Non-pigmented ciliary epithelial cell (primary cell): Measurements from ENCODE around the gene PITPNC1.
"Not testable (repeated sequence)": the region's sequence is repeated elsewhere in the genome, so short reads cannot be mapped to it uniquely, and the experiment has no call there.

Experiments used
- DNase-seq: peaks from one replicate; pipeline ENCODE4 v3.0.0-alpha.2; 2010; ENCODE audit warnings: low read depth

The PITPNC1 gene

GRCh38 chr17:67369676-67370075 lies 7.4 kb upstream of the PITPNC1 start:
- DNase-seq = no peak

- DNase-seq = no peak
Measured at GRCh38 chr17:67372751-67373150, 4.3 kb upstream of the PITPNC1 start.

DNA sequence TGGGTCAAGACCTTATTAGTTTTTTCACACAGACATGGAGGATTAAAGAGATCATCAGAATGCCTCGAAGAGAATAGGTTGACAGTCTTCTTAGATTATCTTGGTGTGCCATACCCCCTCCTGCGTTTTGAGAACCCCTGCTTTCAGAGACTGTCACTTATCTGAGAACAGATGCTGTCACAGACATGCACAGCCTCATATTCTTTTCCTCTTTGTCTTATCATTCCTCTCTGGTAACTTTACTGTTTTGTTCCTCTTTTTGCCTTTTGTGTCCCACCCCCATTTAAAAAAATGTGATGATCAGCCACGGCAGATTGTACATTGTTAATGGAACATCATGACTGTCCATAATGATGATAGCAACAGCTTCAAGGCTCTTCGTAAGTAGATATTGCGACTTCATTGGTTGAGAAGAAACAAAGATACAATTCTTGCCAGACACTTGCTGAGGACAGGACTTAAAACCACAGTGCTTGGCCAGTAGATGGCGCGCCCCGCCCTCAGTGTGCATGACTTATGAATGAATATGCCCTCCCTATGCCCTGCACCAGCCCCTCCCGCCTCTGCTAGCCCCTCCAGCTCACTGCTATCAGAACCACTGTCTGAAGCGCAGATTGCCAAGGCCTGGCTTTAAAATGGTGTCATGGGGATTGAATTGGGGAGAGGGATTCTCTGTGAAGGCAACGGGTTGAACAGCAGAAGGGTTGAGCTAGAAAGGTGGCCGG lies 2.6 kb upstream of the PITPNC1 start:
- no peak for DNase-seq

- DNase-seq = no peak
Measured at GRCh38 chr17:67375054-67375427, 2.0 kb upstream of the PITPNC1 start.

GRCh38 chr17:67375716-67376115 lies 1.4 kb upstream of the PITPNC1 start:
- no peak for DNase-seq

DNA sequence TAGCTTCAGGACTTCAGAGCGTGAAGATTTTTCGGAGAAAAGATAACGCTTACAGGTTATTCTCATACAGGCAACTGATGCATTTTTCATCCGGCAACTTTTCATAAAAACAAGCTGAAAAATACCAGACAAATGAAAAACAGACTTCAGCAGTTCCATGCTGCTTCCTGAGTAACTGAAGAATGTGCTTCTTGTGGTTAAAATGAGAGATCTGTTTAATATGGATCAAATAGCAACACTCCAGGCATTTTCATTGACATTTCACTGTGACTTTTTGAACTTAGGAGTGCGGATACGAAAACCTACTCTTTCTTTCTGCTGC lies 705 bp upstream of the PITPNC1 start:
- DNase-seq = no peak

GRCh38 chr17:67377488-67378453 lies 690 bp downstream of the PITPNC1 start:
- DNase-seq = no peak

- DNase-seq = no peak
Measured at GRCh38 chr17:67378454-67379250, 1.6 kb downstream of the PITPNC1 start.

DNA sequence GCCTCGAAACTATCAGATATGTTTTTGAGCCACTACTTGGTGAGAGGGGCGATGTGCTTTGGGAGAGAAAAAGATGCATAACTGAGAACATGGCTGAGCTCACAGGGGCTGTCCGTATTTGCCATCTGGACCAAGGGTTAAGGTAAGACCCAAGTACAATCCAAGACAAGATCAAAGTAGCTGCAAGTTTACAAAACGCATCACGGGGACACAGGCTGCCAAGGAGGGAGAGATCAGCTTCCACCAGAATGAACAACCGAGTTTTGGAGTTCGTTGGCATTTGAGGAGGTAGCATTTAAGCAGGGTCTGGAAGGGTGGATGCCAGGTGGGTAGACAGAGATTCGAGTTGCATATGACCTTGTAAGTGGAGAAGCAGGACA lies 2.2 kb downstream of the PITPNC1 start:
- DNase-seq = no peak

DNA sequence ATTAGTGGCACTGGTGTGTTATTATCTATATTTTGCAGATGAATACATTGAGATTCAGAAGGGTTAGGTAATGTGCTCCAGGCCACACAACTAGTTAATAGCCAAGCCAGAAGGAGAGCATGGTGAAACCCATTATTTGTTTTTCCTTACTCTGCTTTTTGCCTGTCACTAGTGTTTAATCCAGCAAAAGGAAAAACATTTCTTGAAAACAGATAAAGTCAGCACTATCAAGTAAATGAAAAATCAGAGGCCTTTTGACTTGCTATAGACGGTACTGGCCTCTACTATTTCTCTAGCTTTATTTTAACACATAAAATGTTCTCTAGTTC lies 4.8 kb downstream of the PITPNC1 start:
- DNase-seq = no peak

DNA sequence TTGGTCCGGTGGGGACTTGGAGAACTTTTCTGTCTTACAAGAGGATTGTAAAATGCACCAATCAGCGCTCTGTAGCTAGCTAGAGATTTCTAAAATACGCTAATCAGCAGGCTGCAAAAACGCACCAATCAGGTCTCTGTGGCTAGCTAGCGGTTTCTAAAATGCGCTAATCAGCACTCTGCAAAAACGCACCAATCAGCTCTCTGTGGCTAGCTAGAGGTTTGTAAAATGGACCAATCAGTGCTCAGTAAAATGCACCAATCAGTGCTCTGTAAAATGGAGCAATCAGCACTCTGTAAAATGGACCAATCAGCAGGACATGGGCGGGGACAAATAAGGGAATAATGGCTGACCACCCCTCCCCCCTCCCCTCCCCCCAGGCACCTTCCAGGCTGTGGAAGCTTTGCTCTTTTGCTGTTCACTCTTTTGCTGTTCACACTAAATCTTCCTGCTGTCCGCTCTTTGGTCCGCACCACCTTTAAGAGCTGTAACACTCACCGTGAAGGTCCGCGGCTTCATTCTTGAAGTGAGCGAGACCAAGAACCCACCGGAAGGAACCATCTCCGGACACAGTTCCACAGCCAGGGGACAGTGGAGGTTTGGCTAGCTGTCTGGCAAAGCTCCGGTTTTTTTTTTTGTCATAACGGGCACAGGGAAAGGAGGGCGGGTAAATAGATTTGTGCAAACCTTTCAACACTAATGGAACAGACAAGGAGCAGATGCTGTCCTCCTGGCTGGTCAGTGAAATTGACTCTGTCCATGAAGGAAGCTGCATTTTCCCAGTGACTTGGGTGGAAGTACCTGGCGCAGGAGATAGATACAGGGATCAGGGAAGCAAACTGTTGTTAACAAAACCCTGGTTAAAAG lies 8.3 kb downstream of the PITPNC1 start:
- DNase-seq = no peak

DNA sequence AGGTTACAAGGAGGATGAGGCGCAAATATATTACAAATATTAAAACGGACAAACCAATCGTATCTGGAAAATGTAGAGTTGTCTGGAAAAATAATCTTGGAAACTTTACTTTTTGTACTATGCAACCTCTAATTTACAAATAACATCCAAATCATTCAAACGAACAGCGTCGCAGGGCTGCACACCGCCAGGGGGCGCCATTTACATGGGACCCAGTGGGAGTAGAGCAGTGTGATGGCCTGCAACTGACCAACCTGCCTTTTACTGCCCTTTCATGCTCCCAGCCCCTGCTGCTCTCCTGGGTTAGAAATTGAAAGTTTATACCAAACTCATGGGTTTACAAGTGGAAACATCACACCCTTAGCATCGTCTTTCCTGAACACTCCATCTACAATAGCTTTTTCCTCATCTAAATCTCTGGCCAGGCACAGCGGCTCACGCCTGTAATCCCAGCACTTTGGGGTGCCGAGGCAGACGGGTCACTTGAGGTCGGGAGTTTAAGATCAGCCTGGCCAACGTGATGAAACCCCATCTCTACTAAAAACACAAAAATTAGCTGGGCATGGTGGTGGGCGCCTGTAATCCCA lies 10.0 kb downstream of the PITPNC1 start:
- DNase-seq = no peak

- not testable (repeated sequence) for DNase-seq
Measured at GRCh38 chr17:67388536-67388935, 11.5 kb downstream of the PITPNC1 start.

DNA sequence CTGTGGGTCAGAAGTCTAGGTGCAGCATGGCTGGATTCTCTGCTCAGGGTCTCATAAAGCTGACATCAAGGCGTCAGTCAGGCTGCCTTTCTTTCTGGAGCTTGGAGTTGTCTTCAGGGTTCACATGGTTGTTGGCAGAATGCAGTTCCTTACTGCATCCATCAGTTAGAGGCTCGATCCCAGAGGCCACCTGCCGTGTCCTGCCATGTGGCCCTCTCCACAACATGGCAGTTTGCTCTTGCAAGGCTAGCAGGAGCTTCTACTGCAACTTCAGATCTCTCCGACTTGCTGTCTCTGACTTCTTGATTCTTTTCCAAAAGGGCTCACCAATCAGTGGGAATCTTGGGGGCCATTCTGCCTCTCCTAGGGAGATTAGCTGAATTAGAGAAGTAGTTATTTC lies 11.9 kb downstream of the PITPNC1 start:
- DNase-seq = no peak

DNA sequence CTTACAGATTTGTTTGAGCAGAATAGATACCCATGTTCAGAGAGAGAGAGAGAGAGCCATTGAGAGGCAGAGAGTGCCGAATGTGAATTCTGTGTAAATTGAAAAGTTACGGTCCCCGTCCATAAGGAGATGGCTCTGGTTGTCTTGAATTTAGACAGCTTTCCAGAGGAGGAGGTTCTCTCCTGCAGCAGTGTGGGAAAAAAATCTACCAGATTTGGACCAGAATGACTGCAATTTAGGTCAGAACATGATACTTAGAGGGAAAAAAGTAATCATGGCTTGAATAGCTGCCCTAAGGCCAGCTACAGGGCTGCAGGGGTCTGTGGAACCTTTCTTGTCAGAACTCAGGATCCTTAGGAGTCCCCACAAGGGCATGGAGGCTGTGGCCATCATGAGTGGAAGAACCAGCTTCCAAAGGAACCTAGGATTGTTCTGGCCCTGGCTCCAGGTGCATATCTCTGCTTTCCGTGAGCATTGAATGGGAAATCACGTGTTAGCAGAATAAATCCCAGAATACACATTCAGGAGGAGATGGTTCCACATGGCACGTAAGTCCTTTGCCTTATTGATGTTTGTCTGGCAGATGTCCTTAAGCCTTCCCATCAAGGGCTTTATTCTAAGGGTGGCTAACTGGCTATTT lies 13.0 kb downstream of the PITPNC1 start:
- DNase-seq = no peak

GRCh38 chr17:67390646-67391361 lies 13.7 kb downstream of the PITPNC1 start:
- peak; percentile 83 for DNase-seq

DNA sequence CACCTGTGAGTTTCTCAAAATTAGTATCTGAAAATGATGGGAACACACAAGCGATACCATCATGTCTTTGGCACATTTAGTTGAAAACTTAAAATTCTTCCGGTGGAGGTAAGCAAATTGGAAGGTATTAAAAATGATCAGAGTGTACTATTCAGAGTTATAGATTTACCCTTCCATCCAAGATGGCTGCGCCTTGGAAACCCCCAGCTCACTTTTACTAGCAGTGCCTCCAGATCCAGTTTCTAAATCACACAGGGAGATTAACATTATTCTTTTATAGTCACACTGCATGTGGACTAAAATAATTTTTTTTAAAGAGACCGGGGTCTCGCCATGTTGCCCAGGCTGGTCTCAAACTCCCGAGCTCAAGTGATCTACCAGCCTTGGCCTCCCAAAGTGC lies 15.0 kb downstream of the PITPNC1 start:
- no peak for DNase-seq

GRCh38 chr17:67393809-67394397 lies 16.8 kb downstream of the PITPNC1 start:
- DNase-seq = no peak

DNA sequence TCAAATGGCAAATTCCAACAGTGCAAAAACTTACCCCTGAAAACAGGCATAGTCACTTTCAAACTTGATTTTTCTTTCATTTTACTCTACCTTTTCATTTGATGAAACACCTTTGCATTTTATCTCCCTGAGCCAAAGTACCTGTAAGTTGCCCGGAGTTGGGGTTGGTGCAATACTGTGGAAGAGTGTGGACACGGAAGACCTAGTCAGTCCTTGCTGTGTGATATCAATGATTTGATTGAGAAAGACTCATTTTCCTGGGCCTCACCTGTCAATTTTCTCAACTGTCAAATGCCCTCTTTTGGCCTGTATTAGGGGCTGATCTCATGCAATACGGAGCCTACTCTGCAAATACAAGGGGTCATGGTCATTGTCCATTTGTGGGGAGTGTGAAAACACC lies 22.6 kb downstream of the PITPNC1 start:
- DNase-seq = no peak

DNA sequence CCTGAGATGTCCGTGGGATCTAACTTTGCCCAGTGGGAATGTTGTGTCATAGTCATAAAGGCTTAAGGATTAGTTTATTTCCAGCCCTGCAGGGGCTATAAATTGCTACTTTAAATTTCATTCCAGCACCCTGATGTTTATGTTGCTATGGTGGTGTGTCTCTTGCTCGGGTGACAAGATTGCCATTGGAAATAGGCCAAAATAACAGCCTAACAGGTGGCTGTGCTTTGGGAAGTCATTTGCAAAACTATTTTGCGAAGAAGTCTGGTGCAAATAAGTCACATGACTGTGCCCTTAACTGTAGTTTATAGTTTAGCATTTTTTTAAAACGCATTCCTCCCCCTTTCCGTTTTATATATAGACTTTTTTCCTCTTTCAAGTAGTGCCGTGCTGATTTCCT lies 23.1 kb downstream of the PITPNC1 start:
- DNase-seq = no peak
